AG04450 (cell line): ENCODE results near the gene CTDP1. TPM values are rescaled to one million over a fixed set of nuclear protein-coding genes. Genes with fewer than 3 reads are reported as not detected.

ENCODE experiments used
- CTCF ChIA-PET: fragments of 300-600, 350-600 bp; formaldehyde crosslinking; extraction: SDS; loops from one replicate; lab custom pipeline; 2022; ENCODE audit warnings: antibody characterized with exemption, inconsistent platforms; lab: Charles Lee
- POLR2A ChIA-PET: fragments of 350-600 bp; formaldehyde crosslinking; extraction: SDS; loops from one replicate; lab custom pipeline; 2021; ENCODE audit warnings: antibody characterized with exemption, inconsistent platforms; lab: Yijun Ruan, JAX
- DNase-seq: peaks from one replicate; pipeline ENCODE4 v3.0.0-alpha.2; 2011; ENCODE audit warnings: low read depth, low spot score
- H3K27ac ChIP-seq: one replicate; pipeline ENCODE4 v1.5.1; 2012; ENCODE audit warnings: low read depth, low read length, control low read depth
- H3K27me3 ChIP-seq: one replicate; pipeline ENCODE4 v1.6.0; 2012; ENCODE audit warnings: low read length; ENCODE audit not compliant: control insufficient read depth, insufficient read depth
- H3K4me3 ChIP-seq: 2 replicates; pipeline ENCODE4 v1.5.1; 2011; ENCODE audit warnings: mild to moderate bottlenecking, low read depth, low read length, control low read depth
- H3K9me3 ChIP-seq: 2 replicates; pipeline ENCODE4 v1.5.1; 2012; ENCODE audit warnings: low read length; ENCODE audit not compliant: control insufficient read depth, insufficient read depth
- polyA plus RNA-seq: library from polyadenylated mRNA; depleted of rRNA; stranded (reverse); fragments of >200 nt; gene quantifications from 2 replicates; pipeline ENCODE4 v1.2.3, GENCODE V29; 2011
- TF ChIP-seq, protein P1 (sequence below): IDR thresholded peaks from 2 replicates; pipeline ENCODE4 v1.5.1; 2011; ENCODE audit warnings: low read depth, low read length, control low read depth, inconsistent platforms

The CTDP1 gene
- polyA plus RNA-seq, 1 experiment: 8.4 TPM

DNA sequence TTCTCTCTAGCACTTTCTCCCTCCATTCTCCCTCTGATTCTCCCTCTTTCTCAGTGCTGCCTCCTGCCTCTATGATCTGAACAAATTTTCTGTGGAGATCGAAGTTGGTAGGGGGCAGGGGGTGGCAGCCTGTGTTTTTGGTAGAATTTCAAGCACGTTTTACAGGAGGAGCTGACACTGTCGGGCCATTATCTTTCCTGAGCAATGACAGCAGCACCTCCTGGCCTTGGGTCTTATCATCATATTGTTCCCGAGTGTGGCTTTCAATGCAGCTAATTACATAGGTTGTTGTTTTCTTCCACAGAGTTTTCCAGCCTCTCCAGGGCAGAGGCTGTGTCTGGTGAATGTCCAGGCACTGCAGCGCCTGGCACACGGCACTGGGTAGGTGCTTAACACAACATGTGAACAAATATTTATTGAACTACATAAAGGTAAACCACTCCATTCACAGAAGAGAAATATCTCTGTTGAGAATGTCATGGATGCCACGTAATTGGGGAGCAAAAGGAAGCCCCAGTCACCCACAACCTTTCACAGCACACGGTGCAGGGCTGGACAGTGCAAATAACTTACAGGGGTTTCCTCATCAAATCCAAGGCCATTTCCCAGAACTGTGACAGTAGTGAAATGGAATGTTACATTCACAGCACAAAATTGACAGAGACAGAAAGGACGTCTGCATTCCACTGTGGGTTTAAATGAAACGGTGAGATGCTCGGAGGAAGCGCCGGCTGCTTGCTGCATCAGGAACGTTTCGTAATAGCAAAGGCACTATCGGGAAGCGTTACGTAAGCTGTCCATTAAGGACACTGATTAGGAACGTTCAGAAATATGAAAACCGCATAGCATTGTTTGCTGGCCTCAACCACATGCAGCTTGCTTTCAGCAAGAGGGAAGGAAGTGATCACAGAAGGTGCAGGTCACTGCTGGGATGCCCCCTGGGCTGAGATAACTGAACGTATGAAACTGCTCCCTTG lies 111.7 kb downstream of the CTDP1 start:
- ChIA-PET POLR2A (interaction anchor here (1.0 kb wide), 1 partner anchor 66 kb away, joined by 3 read pairs; no protein-coding TSS in a partner anchor), CTCF (no interaction called here)
- peak; percentile 95 for DNase-seq
- TF ChIP-seq, protein P1, sequence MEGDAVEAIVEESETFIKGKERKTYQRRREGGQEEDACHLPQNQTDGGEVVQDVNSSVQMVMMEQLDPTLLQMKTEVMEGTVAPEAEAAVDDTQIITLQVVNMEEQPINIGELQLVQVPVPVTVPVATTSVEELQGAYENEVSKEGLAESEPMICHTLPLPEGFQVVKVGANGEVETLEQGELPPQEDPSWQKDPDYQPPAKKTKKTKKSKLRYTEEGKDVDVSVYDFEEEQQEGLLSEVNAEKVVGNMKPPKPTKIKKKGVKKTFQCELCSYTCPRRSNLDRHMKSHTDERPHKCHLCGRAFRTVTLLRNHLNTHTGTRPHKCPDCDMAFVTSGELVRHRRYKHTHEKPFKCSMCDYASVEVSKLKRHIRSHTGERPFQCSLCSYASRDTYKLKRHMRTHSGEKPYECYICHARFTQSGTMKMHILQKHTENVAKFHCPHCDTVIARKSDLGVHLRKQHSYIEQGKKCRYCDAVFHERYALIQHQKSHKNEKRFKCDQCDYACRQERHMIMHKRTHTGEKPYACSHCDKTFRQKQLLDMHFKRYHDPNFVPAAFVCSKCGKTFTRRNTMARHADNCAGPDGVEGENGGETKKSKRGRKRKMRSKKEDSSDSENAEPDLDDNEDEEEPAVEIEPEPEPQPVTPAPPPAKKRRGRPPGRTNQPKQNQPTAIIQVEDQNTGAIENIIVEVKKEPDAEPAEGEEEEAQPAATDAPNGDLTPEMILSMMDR: no peak
- Histone ChIP-seq H3K27ac (peak overlapping the region; percentile 96), H3K9me3 (peaks cover 9% of the 10 kb centered on the region; the same call in 1 of the 2 replicates), H3K4me3 (peak overlapping the region; percentile 47), H3K27me3 (peaks cover 21% of the 10 kb centered on the region)

DNA sequence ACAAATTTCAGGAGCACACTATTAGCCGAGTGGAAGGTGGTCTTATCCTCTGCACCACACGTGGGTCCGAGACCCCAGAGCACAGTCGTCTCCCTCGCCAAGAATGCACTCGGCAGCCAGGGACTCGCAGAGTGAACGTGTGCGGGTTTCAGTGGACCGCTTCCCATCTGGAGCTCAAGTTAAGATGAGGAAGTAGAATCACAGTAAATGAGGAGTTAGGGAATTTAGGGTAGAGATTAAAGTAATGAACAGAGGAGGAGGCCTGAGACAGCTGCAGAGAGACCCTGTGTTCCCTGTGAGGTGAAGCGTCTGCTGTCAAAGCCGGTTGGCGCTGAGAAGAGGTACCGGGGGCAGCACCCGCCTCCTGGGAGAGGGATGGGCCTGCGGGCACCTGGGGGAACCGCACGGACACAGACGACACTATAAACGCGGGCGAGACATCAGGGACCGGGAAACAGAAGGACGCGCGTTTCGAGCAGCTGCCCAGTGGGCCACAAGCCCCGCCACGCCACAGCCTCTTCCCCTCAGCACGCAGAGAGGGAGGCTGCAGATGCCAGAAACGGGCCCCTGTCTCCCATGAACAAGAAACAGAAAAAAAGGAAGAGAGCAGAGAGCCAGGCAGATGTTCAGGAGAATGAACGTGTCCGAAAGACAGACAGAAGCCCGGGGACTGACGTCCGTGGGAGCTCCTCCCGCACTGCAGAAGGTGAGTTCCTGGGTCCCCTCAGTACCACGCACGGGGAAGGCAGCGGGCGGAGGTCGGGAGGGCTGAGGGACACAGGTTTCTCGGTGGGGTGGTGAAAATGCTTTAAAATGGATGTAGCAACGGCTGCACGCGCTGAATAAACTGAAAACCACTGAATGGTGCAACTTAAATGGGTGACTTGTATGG lies 112.7 kb downstream of the CTDP1 start:
- Histone ChIP-seq H3K4me3 (peak overlapping the region; percentile 47), H3K27ac (peak overlapping the region; percentile 96), H3K27me3 (peaks cover 20% of the 10 kb centered on the region), H3K9me3 (peaks cover 5% of the 10 kb centered on the region; the same call in 1 of the 2 replicates)
- TF ChIP-seq, protein P1: no peak
- ChIA-PET CTCF (no interaction called here), POLR2A (interaction anchor here (1.0 kb wide), 1 partner anchor 65 kb away, joined by 3 read pairs; no protein-coding TSS in a partner anchor)
- DNase-seq: no peak

DNA sequence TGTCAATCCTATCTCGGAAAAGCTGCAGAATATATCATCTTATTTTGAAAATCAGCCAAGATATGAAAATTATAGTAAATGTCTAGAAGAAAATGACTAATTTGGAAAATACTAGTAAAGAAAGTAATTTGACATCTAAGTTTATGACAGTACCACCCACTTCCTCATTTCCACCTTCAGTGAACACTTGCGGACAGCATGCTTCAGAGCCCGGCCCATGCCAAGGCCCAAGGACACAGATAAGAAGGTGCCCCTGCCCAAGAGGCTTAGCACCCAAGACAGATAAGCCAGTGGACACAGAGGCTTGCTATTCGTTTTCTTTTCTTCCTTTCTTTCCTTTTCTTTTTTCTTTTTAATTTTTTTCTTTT lies 113.4 kb downstream of the CTDP1 start:
- POLR2A ChIA-PET: no interaction called here
- Histone ChIP-seq H3K27me3 (peaks cover 18% of the 10 kb centered on the region), H3K4me3 (no peak overlapping the region), H3K27ac (no peak overlapping the region), H3K9me3 (peaks cover 3% of the 10 kb centered on the region; the same call in 1 of the 2 replicates)
- TF ChIP-seq, protein P1: no peak
- CTCF ChIA-PET: no interaction called here
- DNase-seq: no peak

DNA sequence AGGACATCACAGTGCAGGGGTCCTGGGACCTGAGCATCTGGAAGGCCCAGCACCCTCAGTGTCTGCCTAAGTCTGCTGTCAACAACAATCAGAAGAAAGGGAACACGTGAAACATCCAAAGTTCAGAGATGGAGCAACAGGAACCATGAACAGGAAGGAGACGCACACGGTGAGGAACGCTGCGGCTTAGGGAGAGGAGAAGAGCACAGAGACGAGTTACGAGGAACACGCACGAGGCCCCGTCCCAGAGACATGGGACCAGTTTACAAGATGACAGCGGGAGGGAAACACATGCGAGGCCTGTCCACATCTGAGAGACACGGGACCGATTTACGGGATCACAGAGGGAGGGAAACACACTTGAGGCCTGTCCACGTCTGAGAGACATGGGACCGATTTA lies 115.2 kb downstream of the CTDP1 start:
- Histone ChIP-seq H3K4me3 (no peak overlapping the region), H3K9me3 (peaks cover 7% of the 10 kb centered on the region; the same call in 1 of the 2 replicates), H3K27me3 (peaks cover 30% of the 10 kb centered on the region), H3K27ac (no peak overlapping the region)
- no peak for DNase-seq
- CTCF ChIA-PET: no interaction called here
- TF ChIP-seq, protein P1: no peak
- POLR2A ChIA-PET: no interaction called here
